Activated T-helper 9 cell treated with anti-CD3 and anti-CD28 coated beads, Interleukin-2, amount 50 U/mL, for 16 hours (primary cell): ENCODE data around the gene FOXN3.
"Not testable (repeated sequence)": the region's sequence is repeated elsewhere in the genome, so short reads cannot be mapped to it uniquely, and the experiment has no call there.

Experiments
- DNase-seq: peaks from one replicate; pipeline ENCODE4 v3.0.0-alpha.2; 2020; ENCODE audit warnings: low read depth

FOXN3 gene

DNA sequence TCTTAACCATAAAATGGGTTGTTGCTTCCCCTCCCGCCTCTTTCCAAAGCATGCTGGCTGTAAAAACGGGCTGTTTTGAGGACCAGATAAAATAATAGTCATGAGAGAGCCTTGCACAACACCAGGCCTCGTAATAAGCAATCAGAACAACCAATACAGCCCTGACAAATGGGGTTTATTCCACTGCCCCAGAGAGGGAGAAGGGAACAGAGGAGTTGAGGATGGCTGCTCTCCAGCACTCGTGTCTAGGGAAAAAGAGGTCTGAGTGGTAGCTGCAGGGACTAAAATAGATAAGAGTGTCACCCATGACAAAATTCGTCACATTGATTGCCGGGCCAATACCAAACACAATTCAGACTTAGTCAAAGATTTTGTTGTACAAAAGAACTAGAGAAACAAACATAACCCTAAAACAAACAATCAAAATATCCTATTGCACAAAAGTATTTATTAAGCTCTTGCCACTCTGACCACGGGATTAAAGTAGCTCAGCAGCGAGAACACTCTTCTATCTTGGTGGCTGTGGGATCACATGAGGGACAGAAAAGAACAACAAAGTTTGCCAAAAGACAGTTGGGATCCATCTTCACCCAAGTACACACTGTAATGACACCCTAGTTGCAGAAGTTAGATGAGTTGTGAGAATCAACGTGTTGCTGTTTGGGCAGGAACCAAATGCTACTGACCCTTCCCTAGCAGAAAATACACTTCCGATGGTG, 188.0 kb downstream of the FOXN3 start:
- no peak for DNase-seq

- DNase-seq = no peak
These were observed 189.6 kb downstream of the FOXN3 start for GRCh38 chr14:89227496-89227836.

DNA sequence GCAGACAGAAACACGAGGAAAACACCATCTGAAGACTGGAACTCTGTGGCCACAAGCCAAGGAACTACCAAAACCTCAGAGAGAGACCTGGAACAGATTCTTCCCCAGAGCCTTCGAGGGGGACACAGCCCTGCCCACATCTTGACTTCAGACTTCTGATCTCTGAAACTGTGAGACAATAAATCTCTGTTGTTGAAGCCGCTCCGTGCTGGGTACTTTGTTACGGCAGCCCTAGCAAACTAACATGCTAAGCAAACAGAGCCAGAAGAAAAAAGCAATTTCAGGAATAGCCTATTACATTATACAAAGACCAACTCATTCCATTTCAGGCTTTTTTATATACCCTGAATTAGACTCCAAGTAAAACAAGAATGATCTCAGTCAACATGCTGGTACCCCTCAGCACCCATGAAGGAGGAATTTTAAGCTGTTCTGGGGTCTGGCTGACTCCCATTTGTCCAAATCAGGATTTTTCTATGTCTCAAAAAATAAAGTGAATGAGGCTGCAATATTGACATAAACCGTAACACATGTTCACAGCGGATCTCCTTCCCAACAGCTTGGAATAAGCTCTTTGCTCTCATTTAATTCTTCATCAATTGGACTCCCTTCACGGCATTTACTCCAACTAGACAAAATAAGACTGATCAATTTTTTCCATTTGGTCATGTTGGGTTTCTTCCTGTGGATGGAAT, 190.1 kb downstream of the FOXN3 start:
- no peak for DNase-seq

- DNase-seq = no peak
These were observed 191.4 kb downstream of the FOXN3 start for GRCh38 chr14:89225607-89226006.

DNA sequence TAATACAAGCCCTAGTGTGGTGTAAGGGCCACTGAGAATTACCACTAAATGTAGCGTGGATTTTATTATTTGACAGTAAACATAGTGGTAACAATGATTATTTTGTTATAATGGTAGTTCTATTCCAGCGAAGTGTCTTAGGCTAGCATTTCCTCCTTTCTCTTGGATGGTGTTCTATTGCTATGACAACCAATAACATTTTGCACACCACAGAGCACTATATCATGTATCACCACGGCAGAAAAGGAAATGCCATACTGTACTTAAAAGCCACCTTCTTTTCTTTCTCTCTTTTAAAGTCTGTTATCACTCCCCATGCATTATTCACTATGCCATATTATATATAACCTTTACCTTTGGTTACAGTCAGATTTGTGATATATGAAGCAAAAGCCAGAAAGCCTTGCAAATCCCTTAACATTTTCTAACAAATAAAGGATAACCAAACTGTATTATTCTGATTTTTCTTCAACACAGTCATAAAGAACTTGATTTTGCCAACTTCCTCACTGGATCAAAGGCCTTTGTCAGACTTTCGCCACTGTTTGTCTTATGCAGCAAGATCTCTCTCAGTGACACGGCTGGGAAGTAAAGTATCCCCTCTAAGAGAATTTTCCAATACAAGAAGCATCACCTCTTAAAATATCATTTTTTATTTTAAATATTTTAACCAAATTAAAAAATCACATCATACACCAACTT, 195.8 kb downstream of the FOXN3 start:
- DNase-seq = no peak

GRCh38 chr14:89219051-89219450, 198.0 kb downstream of the FOXN3 start:
- DNase-seq = no peak

DNA sequence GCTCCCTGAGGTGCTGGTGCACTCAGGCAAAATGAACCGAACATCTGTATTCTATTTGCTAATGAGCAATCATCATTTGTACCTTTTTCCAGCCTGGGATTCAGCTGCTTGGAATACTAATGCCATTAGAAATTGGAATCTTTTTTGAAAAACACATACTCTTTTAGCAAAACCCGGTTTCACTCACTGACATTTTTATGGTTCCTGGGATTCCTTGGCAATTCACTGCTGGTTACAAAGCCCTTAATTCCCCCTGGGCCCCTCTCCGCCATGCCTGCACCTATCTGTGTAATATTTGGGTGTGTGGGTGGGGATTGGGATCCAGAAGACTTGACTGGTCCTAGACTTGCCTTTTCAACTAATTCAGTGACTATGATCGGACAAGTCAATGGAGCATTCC, 199.1 kb downstream of the FOXN3 start:
- no peak for DNase-seq

- no peak for DNase-seq
These were observed 201.5 kb downstream of the FOXN3 start for GRCh38 chr14:89215531-89215930.

DNA sequence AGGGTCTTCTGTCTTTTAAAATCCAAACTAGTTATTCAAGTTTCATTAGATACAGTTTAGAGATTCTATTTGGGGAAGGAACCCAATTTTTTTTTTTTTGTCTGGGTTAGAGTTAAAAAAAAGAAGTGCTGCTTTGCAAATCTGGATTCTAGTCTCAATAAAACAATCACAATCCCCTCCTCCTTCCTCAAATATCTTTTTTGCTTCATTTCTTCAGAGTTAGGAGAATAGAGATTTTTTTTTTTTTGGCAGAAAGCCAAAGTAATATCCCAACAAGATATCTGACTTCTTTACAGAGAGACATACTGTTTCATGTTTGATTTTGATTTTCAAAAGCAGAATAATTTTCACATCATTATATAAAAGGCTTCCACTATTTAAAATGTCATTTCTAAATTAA, 201.9 kb downstream of the FOXN3 start:
- DNase-seq = no peak

DNA sequence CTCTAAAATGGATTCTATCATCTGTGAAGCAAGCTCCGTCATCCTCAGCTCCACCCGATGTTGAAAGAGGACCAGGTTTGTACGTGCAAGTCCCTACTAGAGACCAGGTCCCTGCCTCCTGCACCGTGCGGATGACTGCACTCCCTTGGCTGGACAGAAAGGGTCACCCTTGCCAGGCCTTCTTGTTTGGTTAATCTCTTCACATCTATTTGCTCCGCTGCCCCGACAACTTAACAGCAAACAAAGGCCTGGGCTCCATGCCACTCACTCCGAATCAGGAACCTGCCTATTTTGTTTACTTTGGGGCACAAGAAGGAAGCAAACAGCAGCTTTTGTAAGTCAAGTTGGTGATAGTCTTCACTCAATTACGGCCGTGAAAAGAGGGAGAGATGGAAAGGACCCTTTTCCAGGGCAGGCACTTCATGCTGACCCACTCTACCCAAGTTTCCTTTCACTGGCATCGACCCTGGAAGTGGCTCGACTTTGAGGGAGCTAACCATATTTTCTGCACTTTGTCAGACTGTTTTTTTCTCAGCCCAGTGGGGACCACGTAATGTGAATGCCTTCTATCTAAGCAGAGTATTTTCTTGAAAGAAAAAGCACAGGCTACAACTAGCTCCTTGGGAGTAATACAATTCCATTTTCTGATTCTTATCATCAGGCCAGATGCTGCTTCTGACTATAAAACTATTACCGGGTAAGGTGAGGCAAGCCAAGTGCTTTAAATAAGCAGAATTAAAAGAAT, 202.6 kb downstream of the FOXN3 start:
- no peak for DNase-seq

DNA sequence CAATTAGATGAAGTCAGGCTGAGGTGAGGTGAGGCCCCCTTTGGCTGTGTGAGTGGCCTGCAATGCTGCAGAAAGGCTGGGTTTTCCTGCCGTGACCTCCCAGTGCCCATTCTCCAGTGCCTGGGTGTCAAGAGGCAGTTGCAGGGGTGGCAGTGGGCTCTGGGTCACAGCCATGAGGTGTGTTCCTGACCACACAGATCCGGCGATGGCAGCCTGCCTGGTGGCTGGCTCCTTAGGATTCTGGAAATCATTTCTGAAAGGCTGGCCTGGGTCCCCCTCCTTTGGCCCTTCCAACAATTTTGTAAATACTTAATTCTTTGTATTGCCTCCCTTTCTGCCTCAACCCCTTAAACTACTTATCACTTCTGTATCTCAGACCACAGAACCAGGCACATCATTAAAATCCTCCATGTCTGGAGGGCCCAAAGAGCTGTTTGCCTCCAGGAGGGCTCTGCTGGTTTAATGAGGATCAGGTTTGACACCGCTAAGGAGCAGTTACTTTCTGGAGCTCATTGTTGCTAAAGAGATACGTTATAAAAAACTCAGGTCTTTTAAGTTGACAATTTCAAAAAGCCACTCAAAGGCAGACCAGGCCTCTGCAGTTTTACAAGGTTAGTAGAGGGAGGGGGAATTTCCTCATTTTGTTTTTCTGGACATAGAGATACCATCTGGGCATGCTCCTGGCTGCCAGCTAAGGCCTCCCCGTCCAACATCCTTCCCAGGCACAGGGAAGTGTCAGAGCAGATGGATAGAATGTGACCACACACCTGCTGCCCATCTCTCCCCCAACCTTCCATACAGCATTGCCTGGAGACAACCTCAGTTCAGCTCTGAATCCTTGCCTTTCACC, 204.4 kb downstream of the FOXN3 start:
- DNase-seq = no peak

- no peak for DNase-seq
These were observed 207.5 kb downstream of the FOXN3 start for GRCh38 chr14:89209558-89209957.

DNA sequence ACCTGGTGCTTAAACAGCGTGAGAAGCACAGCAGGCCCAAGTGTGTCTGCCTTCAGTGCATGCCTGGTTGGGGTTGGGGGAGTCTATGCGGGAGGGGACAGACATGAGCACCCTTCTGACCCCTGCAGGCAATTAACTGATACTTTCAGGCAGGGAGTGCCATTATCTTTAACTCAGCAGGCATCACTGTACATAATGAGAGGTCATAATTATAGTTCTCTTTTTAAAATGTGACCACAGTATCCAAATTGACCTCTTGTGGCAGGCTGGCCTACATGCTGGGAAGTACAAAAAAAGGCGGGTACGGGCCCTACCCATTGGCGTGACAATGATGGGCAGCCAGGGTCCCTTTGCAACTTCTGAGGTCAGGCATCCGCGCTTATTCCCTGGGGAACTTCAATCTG, 209.1 kb downstream of the FOXN3 start:
- DNase-seq = no peak

GRCh38 chr14:89206389-89207031, 210.5 kb downstream of the FOXN3 start:
- no peak for DNase-seq

DNA sequence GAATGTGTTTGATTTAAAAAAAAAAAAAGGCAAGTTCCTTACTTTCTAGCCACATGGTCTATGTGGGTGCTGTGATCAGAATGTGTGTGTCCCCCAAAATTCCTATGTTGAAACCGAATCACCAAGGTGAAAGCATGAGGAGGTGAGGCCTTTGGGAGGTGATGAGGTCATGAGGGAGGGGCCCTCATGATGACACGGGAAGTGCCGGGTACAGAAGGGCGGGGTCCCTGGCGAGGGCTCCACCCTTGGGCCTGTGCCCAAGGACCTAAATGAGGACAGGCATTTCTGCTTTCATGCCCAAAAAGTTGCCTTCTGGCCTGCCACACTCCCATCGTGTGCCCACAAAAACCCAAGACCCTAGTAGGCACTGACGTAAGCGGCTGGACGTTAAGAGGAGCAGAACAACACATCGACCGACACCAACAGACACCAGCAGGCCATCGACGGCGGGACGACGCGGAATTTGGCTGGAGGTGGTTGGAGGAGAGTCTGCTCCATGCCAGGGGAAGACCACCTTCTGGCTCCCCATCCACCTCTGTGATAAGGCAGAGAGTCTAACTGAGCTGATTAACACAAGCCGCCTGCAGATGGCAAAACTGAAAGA, 211.8 kb downstream of the FOXN3 start:
- DNase-seq = no peak

GRCh38 chr14:89202413-89203190, 214.4 kb downstream of the FOXN3 start:
- no peak for DNase-seq

- no peak for DNase-seq
These were observed 215.4 kb downstream of the FOXN3 start for GRCh38 chr14:89201645-89202044.

- DNase-seq = not testable (repeated sequence)
These were observed 217.7 kb downstream of the FOXN3 start for GRCh38 chr14:89199357-89199756.

DNA sequence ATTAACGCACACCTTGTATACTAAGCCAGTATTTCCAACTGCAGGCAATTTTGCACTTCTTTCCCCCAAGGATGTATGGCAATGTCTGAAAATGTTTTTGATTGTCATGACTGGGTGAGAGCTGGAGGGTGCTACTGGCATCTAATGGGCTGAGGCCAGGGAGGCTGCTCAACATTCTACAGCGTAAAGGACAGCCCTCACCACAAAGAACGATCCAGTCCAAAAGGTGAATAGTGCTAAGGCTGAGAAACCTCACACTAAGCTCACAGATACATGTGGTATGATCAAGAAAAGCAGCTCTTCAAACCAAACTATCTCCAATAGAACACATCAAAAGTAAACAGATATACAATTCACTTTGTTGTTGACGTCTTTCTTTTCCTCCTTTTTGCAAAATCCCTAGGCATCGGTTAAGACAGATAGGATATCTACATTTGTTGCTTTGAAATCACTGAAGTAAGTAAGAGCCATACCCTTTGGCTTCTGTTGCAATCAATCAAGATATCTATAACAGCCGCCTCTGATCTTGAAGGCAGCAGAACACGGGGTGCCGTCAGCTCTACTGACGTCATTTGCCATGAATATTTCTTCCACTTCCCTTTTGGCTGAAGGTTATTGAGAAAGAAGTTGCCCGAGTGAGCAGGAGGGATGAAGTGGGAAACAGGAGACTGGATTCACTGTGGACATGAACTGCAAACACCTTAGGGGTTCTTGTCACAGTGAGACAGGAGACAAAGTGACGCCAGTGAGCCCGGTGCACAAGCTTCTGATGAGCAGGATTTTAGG, 218.3 kb downstream of the FOXN3 start:
- no peak for DNase-seq
